Effector memory CD4-positive, alpha-beta T cell (primary cell): ENCODE results near the gene GLRB.
"Not testable (repeated sequence)": the region's sequence is repeated elsewhere in the genome, so short reads cannot be mapped to it uniquely, and the experiment has no call there.

Experiments used
- DNase-seq, 3 donors: peaks; one replicate each; pipeline ENCODE4 v3.0.0-alpha.2; 2020
- H3K27ac ChIP-seq: 2 replicates; pipeline ENCODE4 v1.7.0; 2013; ENCODE audit warnings: mild to moderate bottlenecking, low read length, moderate library complexity; ENCODE audit not compliant: insufficient read depth, poor library complexity, severe bottlenecking
- H3K27me3 ChIP-seq: replicated peaks from 2 replicates; pipeline ENCODE4 v1.7.0; 2013; ENCODE audit warnings: mild to moderate bottlenecking, low read length; ENCODE audit not compliant: insufficient read depth, control insufficient read depth, poor library complexity, severe bottlenecking
- H3K36me3 ChIP-seq: 2 replicates; pipeline ENCODE4 v1.7.0; 2013; ENCODE audit warnings: mild to moderate bottlenecking, low read length, moderate library complexity; ENCODE audit not compliant: control insufficient read depth, insufficient read depth
- H3K4me1 ChIP-seq: 2 replicates; pipeline ENCODE4 v1.7.0; 2013; ENCODE audit warnings: low read length, mild to moderate bottlenecking; ENCODE audit not compliant: control insufficient read depth, insufficient read depth, poor library complexity, severe bottlenecking
- H3K4me3 ChIP-seq: 2 replicates; pipeline ENCODE4 v1.7.0; 2013; ENCODE audit warnings: low read length, low read depth, mild to moderate bottlenecking; ENCODE audit not compliant: insufficient read depth, poor library complexity, severe bottlenecking
- H3K9me3 ChIP-seq: 2 replicates; pipeline ENCODE4 v1.7.0; 2013; ENCODE audit warnings: mild to moderate bottlenecking, low read length, moderate library complexity; ENCODE audit not compliant: control insufficient read depth

GLRB gene

DNA sequence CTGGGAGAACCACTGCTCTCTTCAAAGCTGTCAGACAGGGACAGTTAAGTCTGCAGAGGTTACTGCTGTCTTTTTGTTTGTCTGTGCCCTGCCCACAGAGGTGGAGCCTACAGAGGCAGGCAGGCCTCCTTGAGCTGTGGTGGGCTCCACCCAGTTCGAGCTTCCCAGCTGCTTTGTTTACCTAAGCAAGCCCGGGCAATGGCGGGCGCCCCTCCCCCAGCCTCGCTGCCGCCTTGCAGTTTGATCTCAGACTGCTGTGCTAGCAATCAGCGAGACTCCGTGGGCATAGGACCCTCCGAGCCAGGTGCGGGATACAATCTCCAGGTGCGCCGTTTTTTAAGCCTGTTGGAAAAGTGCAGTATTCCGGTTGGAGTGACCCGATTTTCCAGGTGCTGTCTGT is 104.3 kb downstream of the GLRB start:
- not testable (repeated sequence) for H3K4me1 ChIP-seq, H3K36me3 ChIP-seq, DNase-seq, H3K27ac ChIP-seq, H3K9me3 ChIP-seq, H3K27me3 ChIP-seq, H3K4me3 ChIP-seq

DNA sequence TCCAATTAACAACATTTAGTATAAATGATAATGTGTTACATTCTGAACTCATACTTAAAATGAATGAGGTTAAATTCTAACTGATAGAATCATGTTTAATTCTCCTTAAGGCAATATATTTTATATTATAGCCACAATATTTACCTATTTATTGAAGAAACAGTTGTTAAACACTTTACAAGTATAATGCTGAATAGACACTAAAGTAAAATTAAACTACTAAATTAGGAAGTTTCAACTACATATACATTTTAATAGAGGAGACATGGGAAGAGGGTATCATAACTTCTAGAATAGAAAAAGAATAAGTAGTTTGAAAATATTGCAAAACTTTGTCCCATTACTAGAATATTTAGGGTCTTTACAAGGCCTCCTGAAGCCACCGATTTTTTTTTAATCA is 108.3 kb downstream of the GLRB start:
- Histone ChIP-seq H3K27ac (no peak overlapping the region), H3K4me3 (no peak overlapping the region), H3K36me3 (no peaks in the 10 kb centered on the region), H3K27me3 (no peaks in the 10 kb centered on the region), H3K4me1 (no peaks in the 10 kb centered on the region), H3K9me3 (no peaks in the 10 kb centered on the region)
- no peak for DNase-seq

DNA sequence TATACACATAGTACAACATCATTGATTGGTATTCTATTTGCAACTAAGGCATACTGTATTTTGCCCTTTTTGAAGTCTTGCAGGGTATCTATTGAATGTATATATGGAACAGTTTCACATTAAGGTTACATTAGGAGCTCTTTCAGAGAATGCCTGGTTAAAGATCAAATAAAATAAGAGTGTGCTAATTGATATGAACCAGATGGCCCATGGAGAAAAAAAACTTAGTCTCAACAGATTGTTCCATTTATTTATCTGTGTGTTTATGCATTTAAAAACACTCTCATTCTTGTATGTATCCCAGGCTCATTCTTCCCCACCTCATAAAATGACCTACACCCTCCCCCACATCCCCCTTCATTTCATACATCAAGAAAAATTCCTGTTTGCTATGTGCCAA is 109.4 kb downstream of the GLRB start:
- Histone ChIP-seq H3K4me3 (no peak overlapping the region), H3K36me3 (no peaks in the 10 kb centered on the region), H3K27ac (no peak overlapping the region), H3K4me1 (no peaks in the 10 kb centered on the region), H3K27me3 (no peaks in the 10 kb centered on the region), H3K9me3 (no peaks in the 10 kb centered on the region)
- no peak for DNase-seq

GRCh38 chr4:157195374-157195773 is 119.4 kb downstream of the GLRB start:
- no peaks in the 10 kb centered on the region for H3K9me3 ChIP-seq
- H3K4me1 ChIP-seq, result no peaks in the 10 kb centered on the region
- H3K27me3 ChIP-seq, result no peaks in the 10 kb centered on the region
- H3K4me3 ChIP-seq, result no peak overlapping the region
- no peak for DNase-seq
- no peak overlapping the region for H3K27ac ChIP-seq
- H3K36me3 ChIP-seq, result no peaks in the 10 kb centered on the region

- no peaks in the 10 kb centered on the region for H3K27me3 ChIP-seq
Observed at GRCh38 chr4:157196046-157196445, 120.1 kb downstream of the GLRB start.

DNA sequence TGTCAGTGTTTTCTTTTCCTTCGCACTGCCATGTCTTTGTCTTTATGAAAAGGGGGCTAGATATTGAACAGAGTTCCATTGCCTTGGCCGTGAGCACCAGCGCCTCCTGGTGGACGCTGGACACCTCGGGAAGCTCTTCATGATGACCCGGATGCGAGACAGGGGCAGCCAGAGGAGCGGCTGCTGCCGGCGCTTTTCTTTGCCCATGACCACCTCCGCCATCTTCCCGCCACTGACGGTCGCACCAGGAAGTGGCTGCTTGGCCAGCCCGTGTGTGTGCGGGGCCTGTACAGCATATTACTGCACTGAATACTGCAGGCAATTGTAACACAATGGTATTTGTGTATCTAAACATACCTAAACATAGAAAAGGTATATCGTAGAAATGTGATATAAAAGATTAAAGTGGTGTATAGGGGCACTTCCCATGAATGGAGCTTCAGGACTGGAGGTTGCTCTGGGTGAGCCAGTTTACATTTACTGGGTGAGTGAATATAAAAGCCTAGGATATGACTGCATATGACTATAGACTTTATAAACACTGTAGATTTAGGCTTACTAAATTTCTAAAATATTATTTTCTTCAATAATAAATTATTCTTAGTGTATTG is 128.8 kb downstream of the GLRB start:
- Histone ChIP-seq H3K9me3 (no peaks in the 10 kb centered on the region), H3K27ac (no peak overlapping the region), H3K4me1 (no peaks in the 10 kb centered on the region), H3K36me3 (no peaks in the 10 kb centered on the region), H3K4me3 (no peak overlapping the region), H3K27me3 (no peaks in the 10 kb centered on the region)
- no peak for DNase-seq

More at GRCh38 chr4:157196046-157196445, 120.1 kb downstream of the GLRB start:
- Histone ChIP-seq H3K4me1 (no peaks in the 10 kb centered on the region), H3K9me3 (no peaks in the 10 kb centered on the region), H3K4me3 (no peak overlapping the region), H3K27ac (no peak overlapping the region), H3K36me3 (no peaks in the 10 kb centered on the region)
- no peak for DNase-seq

GRCh38 chr4:157217708-157218107 is 141.8 kb downstream of the GLRB start:
- DNase-seq, result no peak
- Histone ChIP-seq H3K4me3 (no peak overlapping the region), H3K4me1 (no peaks in the 10 kb centered on the region), H3K27me3 (peaks cover 7% of the 10 kb centered on the region), H3K9me3 (no peaks in the 10 kb centered on the region), H3K27ac (no peak overlapping the region), H3K36me3 (no peaks in the 10 kb centered on the region)

GRCh38 chr4:157219711-157220370 is 143.9 kb downstream of the GLRB start:
- DNase-seq, result no peak
- H3K4me3 ChIP-seq, result no peak overlapping the region
- H3K27ac ChIP-seq, result no peak overlapping the region

DNA sequence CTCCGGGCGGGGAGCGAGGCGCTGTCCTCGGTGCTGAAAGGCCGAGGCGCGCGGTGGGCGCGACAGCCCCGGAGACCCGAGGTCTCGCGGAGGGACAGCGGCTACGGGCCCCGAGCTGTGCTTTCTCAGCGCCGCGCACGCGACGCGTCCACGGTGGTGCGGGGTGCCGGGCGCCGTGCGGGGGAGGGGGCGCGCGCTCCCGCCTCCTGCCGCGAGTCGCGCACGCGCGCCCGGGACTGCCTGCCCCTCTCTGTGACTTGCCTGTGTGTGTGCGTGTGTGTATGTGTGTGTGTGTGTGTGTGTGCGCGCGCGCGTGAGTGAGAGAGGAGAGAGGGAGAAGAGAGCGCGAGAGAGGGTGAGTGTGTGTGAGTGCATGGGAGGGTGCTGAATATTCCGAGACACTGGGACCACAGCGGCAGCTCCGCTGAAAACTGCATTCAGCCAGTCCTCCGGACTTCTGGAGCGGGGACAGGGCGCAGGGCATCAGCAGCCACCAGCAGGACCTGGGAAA is 144.5 kb downstream of the GLRB start, which contains the start of gene GRIA2:
Gene GRIA2, plus strand, starts transcription at position 358 of the 511 bp plus-strand sequence. CDS start 315 bp downstream, outside the sequence.
- Histone ChIP-seq H3K4me3 (no peak within 1 kb of the TSS), H3K36me3 (no peaks in the 10 kb centered on the region), H3K27me3 (peaks cover 7% of the 10 kb centered on the region), H3K4me1 (no peaks in the 10 kb centered on the region), H3K27ac (no peak within 1 kb of the TSS), H3K9me3 (no peaks in the 10 kb centered on the region)
- no peak for DNase-seq

More at GRCh38 chr4:157219711-157220370, 143.9 kb downstream of the GLRB start:
- Histone ChIP-seq H3K9me3 (no peaks in the 10 kb centered on the region), H3K27me3 (peaks cover 7% of the 10 kb centered on the region), H3K4me1 (no peaks in the 10 kb centered on the region), H3K36me3 (no peaks in the 10 kb centered on the region)

DNA sequence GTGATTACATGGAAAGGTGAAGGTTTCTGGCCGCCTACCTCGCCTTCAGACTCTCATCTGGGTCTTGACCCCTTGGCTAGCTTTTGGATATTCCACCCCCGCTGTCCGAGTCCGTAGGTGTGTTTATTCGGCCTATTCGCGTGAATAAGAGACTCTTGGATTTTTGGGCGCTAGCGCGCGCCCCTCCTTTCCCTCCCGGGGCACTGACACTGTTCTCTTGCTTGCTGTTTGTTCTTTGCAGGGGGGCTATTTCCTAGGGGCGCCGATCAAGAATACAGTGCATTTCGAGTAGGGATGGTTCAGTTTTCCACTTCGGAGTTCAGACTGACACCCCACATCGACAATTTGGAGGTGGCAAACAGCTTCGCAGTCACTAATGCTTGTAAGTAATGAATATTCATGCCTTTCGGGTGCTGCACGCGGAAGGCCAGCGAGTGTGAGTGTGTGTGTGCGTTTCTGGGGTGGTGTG is 145.5 kb downstream of the GLRB start:
- Histone ChIP-seq H3K4me3 (no peak overlapping the region), H3K27me3 (peaks cover 7% of the 10 kb centered on the region)

More for the DNA sequence above, 145.5 kb downstream of the GLRB start:
- Histone ChIP-seq H3K27ac (no peak overlapping the region), H3K9me3 (no peaks in the 10 kb centered on the region), H3K36me3 (no peaks in the 10 kb centered on the region), H3K4me1 (no peaks in the 10 kb centered on the region)
- no peak for DNase-seq
